ENCODE measurements around the gene ADGB. TPM values are rescaled to one million over a fixed set of nuclear protein-coding genes. Genes with fewer than 3 reads are reported as not detected.

ADGB gene
- total and polyA plus RNA-seq, 2 of the 13 experiments (the other 11 are each of a cell fraction or from before 2014, with no cell fraction given), result not detected

DNA sequence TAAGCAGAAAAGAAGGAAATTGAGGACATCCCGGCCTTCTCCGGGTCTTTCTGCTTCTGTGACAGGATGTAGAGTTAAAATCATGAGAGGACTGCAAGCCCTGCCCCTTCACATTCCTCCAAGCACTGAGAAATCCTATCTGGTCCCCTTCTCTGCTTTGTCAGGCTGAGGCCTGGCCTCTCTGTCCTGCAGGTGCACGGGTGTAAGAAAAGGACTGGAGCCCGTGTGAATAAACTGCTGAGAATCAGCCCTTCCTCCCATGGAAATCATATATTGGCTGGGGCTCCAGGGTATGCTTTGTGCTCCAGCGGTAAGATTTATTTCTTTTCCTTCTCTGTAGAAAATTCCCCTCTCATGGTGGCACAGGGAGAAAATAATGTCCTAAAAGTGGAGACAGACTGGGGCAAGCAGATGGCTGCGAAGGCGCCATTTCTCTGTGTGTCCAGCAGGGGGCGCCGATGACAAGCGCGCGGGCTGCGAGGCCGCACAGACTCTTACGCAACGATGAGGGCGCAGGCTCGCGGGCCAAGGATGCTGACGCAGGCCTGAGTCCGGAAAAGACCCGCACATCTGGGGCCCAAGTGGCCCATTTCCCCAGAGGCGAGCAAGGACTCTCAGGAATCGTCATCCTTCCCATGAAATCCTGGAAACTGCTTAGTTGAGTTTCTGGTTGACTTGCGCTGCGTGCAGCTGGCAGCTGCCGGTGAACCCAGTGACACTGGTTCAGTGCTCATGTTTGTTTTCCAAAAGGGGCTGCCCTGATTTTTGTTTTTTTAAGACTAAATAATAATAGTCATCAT is 258.6 kb downstream of the ADGB start (continued):
- TF ChIP-seq ZSCAN9 (CRISPR knock-in tag; IDR thresholded peaks at IDR 0.05; ENCODE audit: borderline replicate concordance), result peak; percentile 69; the same call in 1 of the 2 replicates
- no peak for TF ChIP-seq SSRP1 (CRISPR knock-in tag; IDR thresholded peaks at IDR 0.05)
- no peak for TF ChIP-seq TP53 (CRISPR knock-in tag; conservative IDR thresholded peaks at IDR 0.05)
- no peak for TF ChIP-seq ZNF260 (CRISPR knock-in tag; IDR thresholded peaks at IDR 0.05; ENCODE audit: borderline replicate concordance, low read depth)
- peak; percentile 66; the same call in 1 of the 2 replicates for TF ChIP-seq ZNF124 (CRISPR knock-in tag; IDR thresholded peaks at IDR 0.05)
- TF ChIP-seq THAP11 (CRISPR knock-in tag; IDR thresholded peaks at IDR 0.05), result peak; percentile 74
- TF ChIP-seq ZSCAN22 (CRISPR knock-in tag; IDR thresholded peaks at IDR 0.05), result no peak
- 0 out of 2 replicates have a peak, but pooled peaks have one; percentile 24 for TF ChIP-seq ZNF136 (CRISPR knock-in tag; IDR thresholded peaks at IDR 0.05; ENCODE audit: low read depth)
- TF ChIP-seq NR2F1 (CRISPR knock-in tag; IDR thresholded peaks at IDR 0.05), result no peak
- TF ChIP-seq GABPA (IDR thresholded peaks at IDR 0.05; ENCODE audit: low read depth, low read length), result no peak
- no peak for TF ChIP-seq GABPA (CRISPR knock-in tag; IDR thresholded peaks at IDR 0.05; ENCODE audit: low read depth)
- no peak for TF ChIP-seq ZFYVE20 (CRISPR knock-in tag; IDR thresholded peaks at IDR 0.05; ENCODE audit: borderline replicate concordance, low read depth)
- TF ChIP-seq ZNF773 (CRISPR knock-in tag; IDR thresholded peaks at IDR 0.05; ENCODE audit: borderline replicate concordance), result peak; percentile 42; the same call in 1 of the 2 replicates
- TF ChIP-seq ZMYM4 (CRISPR knock-in tag; IDR thresholded peaks at IDR 0.05), result peak; percentile 91
- TF ChIP-seq ZNF790 (CRISPR knock-in tag; IDR thresholded peaks at IDR 0.05; ENCODE audit: borderline replicate concordance), result no peak
- TF ChIP-seq MZF1 (CRISPR knock-in tag; IDR thresholded peaks at IDR 0.05; ENCODE audit: borderline replicate concordance), result no peak
- TF ChIP-seq, protein P1, sequence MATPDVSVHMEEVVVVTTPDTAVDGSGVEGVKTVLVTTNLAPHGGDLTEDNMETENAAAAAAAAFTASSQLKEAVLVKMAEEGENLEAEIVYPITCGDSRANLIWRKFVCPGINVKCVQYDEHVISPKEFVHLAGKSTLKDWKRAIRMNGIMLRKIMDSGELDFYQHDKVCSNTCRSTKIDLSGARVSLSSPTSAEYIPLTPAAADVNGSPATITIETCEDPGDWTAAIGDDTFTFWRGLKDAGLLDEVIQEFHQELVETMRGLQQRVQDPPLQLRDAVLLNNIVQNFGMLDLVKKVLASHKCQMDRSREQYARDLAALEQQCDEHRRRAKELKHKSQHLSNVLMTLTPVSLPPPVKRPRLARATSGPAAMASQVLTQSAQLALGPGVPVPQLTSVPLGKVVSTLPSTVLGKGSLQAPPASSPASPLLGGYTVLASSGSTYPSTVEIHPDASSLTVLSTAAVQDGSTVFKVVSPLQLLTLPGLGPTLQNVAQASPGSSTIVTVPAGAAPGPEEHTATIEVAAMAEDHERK (CRISPR knock-in tag; IDR thresholded peaks at IDR 0.05; ENCODE audit: low read depth), result 0 out of 2 replicates have a peak, but pooled peaks have one; percentile 24
- TF ChIP-seq MIER3 (CRISPR knock-in tag; IDR thresholded peaks at IDR 0.05; ENCODE audit: borderline replicate concordance), result peak; percentile 73; the same call in 1 of the 2 replicates
- peak; percentile 81; the same call in 1 of the 2 replicates for TF ChIP-seq REPIN1 (CRISPR knock-in tag; IDR thresholded peaks at IDR 0.05; ENCODE audit: borderline replicate concordance, low read depth)
- TF ChIP-seq U2AF1 (optimal IDR thresholded peaks at IDR 0.05; ENCODE audit: low read depth, low read length), result no peak
- peak; percentile 53; the same call in 1 of the 2 replicates for TF ChIP-seq ATF3 (CRISPR knock-in tag; IDR thresholded peaks at IDR 0.05)
- TF ChIP-seq ZFY (CRISPR knock-in tag; IDR thresholded peaks at IDR 0.05), result peak; percentile 66; the same call in 1 of the 2 replicates
- TF ChIP-seq ZNF414 (CRISPR knock-in tag; IDR thresholded peaks at IDR 0.05), result no peak
- peak; percentile 70 for TF ChIP-seq KAT8 (CRISPR knock-in tag; IDR thresholded peaks at IDR 0.05)
- TF ChIP-seq, protein P2, sequence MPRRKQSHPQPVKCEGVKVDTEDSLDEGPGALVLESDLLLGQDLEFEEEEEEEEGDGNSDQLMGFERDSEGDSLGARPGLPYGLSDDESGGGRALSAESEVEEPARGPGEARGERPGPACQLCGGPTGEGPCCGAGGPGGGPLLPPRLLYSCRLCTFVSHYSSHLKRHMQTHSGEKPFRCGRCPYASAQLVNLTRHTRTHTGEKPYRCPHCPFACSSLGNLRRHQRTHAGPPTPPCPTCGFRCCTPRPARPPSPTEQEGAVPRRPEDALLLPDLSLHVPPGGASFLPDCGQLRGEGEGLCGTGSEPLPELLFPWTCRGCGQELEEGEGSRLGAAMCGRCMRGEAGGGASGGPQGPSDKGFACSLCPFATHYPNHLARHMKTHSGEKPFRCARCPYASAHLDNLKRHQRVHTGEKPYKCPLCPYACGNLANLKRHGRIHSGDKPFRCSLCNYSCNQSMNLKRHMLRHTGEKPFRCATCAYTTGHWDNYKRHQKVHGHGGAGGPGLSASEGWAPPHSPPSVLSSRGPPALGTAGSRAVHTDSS (CRISPR knock-in tag; conservative IDR thresholded peaks at IDR 0.05), result no peak
- TF ChIP-seq NFKBIZ (CRISPR knock-in tag; IDR thresholded peaks at IDR 0.05), result peak; percentile 85; the same call in 1 of the 2 replicates
- TF ChIP-seq SP1 (IDR thresholded peaks at IDR 0.05), result no peak
- no peak for TF ChIP-seq SP1 (CRISPR knock-in tag; IDR thresholded peaks at IDR 0.05)

Measured in HepG2 (cell line).